Cerebellar nuclear complex (tissue), 1 donor: ENCODE results near the gene NRCAM.
"Not testable (repeated sequence)": the region's sequence is repeated elsewhere in the genome, so short reads cannot be mapped to it uniquely, and the experiment has no call there.

ENCODE experiments used
- DNase-seq, 2 experiments: peaks; one replicate each; lab custom pipeline; 2025; lab: John Stamatoyannopoulos, UW

The NRCAM gene

DNA sequence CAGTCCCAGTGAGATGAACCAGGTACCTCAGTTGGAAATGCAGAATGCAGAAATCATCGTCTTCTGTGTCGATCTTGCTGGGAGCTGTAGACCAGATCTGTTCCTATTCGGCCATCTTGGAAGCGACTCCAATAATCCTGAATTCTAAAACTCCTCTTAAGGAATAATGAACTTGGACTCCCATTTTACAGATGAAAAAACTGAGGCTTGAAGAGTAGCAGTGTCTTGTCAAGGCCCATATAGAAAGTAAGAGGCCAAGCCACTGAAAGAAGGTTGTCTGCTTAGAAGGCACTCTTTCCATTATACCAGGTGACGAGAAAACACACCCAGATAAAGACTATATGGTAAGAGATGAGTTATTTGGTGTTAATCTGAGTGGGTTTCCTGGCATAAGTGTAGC, 177.5 kb downstream of the NRCAM start:
- no peak for DNase-seq

DNA sequence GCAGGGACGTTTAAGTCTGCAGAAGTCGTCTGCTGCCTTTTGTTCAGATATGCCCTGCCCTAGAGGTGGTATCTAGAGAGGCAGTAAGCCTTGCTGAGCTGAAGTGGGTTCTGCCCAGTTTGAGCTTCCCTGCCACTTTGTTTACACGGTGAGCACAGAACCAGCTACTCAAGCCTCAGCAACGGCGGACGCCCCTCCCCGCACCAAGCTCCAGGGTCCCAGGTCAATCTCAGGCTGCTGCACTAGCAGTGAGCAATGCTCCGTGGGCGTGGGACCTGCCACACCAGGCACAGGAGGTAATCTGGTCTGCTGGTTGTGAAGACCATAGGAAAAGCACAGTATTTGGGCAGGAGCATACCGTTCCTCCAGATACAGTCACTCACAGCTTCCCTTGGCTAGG, 178.0 kb downstream of the NRCAM start:
- no peak for DNase-seq

DNA sequence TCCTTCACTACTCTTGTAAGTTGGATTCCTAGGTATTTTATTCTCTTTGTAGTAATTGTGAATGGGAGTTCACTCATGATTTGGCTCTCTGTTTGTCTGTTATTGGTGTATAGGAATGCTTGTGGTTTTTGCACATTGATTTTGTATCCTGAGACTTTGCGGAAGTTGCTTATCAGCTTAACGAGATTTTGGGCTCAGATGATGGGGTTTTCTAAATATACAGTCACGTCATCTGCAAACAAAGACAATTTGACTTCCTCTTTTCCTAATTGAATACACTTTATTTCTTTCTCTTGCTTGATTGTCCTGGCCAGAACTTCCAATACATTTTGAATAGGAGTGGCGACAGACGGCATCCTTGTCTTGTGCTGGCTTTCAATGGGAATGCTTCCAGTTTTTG, 181.8 kb downstream of the NRCAM start:
- not testable (repeated sequence) for DNase-seq

DNA sequence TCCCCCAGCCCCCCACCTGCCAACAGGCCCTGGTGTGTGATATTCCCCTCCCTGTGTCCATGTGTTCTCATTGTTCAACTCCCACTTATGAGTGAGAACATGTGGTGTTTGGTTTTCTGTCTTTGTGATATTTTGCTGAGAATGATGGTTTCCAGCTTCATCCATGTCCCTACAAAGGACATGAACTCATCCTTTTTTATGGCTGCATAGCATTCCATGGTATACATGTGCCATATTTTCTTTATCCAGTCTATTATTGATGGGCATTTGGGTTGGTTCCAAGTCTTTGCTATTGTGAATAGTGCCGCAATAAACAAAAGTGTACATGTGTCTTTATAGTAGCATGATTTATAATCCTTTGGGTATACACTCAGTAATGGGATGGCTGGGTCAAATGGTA, 183.3 kb downstream of the NRCAM start:
- not testable (repeated sequence) for DNase-seq

DNA sequence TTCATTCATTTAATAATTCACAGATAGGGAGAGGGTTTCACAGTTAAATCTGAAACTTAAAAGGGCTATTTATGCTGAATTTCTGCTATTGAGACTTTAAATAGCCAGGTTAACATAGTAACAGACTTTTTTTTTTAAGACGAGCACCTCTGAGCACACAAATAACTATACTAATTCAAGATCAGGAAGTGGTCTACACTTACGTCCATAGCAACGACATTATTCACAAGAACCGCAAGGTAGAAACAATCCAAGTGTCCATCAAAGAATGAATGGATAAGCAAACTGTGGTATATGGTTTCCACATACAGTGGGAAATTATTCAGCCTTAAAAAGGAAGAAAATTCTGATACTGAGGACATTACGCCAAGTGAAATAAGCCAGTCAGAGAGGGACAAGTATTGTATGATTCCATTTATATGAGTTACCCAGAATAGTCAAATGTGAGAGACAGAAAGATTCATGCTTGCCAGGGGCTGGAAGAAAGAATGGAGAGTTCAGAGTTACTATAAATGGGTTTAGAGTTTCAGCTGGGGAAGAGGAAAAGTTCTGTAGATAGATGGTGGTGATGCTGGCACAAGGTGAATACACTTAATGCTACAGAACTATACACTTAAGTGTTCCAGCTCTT, 185.7 kb downstream of the NRCAM start:
- no peak for DNase-seq

DNA sequence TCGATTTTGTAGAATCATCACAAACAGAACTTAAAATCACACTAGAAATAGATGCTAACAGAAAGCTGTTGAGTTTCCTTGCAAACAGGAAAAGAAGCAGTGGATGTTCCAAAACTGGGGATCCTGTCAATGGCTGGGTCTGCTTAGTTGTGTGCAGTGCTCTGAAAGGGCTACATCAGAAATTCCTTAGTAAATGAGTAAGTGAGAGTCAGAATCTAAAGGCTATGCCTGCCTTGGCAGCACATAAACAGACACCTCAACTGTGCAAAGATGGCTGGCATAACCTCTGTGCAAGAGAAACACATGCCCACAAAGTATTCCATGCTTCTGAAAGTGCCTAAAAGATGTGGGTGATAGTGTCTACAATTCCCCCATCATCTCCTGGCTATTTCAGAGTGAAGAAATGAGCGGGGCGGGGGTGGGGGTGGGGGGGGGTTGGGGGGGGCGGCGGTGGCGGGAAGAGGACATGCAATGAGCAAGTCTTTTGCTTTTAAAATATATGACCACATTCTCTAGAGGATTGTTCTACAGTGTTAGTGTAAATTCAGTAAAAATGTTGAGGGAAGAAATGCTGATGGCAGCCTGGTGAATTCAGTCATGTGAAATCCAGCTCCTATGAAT, 187.9 kb downstream of the NRCAM start:
- no peak for DNase-seq

DNA sequence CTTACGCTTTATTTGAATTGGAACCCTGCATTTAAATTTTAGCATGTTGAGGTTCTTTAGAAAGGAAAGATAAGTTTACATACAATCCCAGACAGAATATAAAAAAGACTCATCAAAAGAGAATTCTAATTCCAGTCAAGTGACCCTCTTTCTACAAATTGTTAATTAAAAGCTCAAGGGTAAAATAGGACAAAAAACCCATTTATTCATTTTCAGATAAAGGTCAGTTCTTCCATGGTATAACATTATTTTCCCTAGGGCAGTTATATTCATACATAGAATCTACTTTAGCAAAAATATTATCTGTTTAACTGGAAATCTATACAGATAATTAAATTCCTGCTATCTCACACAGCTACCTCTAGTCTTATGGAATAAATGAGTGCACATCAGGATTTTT, 188.6 kb downstream of the NRCAM start:
- DNase-seq: no peak

DNA sequence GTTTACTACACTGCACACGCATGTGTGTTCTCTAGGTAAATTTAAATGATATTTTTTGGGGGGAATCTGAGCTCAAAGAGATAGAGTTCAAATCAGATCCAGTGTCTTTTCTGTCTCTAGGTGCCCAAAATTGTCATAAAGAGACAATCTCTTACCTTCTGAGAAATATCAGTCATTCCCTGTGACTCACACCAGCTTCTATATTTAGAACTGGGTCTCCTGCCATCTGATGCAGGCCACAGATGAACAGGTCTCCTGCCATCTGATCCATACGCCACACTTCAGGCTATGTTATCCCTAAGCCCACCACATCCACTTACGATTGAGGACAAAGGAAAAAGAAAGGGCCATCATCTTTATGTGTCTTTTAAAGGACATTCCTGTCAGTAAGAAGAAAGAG, 189.7 kb downstream of the NRCAM start:
- DNase-seq: no peak

DNA sequence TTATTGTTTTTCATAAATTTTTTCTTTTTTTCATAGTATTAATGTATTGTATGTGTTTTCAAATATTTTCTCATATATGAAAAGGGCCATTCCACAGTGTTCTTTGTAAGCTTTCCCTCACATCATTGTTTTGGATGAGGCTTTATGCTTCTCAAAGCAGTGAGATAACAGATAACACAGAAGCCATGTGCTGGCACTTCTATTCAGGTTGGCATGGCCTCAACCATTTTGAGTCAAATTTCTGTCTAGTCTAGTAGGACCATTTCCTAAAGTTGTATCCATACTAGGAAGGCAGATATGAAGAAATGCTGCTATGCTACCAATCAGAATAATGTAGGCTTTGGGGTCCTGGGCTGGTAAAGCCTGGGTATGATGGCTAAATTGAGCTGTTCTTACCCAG, 190.2 kb downstream of the NRCAM start:
- no peak for DNase-seq

DNA sequence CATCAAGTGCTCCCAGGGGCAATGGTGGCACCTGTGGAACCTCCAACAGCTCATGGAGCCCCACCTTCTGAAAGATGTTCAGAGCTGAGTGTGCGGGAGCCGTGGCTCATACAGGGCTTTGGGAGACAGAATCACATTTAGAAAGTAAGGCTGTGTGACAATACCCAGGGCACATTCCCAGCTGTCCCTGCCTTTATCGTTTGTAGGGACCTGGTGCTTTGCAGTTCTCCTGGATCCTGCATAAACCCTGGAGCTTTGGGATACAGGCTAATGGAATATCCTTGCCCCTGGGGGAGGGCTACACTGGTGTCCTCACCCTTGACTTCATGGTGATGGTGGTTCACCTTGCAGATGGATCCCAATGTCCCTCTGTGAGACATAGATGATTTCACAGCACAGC, 191.2 kb downstream of the NRCAM start:
- no peak for DNase-seq

DNA sequence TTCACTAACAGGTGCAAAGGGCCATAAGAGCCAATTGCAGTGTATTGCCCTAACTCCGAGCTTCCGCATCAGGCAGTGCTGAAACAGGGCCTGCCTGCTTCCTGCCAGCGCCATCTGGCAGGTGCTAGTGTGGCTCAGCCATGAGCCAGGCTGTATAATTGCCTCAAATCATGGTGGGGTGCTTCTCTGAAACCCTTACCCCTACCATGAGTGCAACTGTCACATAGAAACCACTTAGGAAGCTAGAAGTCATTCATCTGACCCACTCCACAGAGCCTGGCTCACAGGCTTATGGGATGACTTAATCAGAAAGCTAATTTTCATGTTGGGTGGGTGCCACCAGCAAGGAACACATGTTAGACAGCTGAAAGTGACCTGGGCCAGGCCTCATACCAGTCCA, 192.8 kb downstream of the NRCAM start:
- DNase-seq: peak; percentile 24 to 50

DNA sequence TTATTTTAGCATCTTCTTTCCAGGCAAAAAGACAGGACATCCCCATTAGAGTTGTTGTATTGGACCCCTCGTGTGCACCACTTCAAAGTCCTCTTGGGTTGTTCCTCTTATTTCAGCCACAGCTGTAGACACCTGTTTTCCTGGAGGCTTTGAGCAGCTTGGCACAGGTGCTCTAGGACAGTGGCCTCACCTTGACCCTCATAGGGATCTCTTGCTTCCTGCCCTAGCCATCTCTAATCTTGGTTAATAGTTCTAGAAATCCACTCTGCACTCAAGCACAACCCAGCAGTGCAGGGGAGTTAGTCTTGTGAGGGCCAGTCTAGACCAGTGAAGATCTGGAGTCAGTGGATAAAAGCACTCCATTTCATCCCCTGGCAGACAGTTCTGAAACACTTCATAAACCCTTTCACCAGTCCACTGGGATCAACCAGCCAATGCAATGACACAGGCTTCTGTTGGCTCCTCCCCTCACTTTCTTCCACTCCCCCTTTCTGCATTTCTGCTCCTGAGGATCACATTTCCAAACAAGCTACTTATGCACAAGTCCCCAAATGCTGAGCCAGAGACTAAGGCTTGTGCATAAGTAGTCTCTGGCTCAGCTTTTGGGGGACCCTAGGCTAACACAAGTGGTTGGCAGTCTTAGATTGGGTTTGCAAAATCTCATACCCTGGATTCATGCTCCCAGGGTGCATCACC, 194.5 kb downstream of the NRCAM start:
- no peak for DNase-seq

DNA sequence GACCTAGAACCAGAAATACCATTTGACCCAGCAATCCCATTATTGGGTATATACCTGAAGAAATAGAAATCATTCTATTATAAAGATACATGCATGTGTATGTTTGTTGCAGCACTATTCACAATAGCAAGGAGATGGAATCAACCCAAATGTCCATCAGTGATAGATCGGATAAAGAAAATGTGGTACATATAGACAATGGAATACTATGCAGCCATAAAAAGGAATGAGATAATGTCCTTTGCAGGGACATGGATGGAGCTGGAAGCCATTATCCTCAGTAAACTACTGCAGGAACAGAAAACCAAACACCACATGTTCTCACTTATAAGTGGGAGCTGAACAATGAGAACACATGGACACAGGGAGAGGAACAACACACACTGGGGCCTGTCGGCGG, 196.8 kb downstream of the NRCAM start:
- DNase-seq: not testable (repeated sequence)

DNA sequence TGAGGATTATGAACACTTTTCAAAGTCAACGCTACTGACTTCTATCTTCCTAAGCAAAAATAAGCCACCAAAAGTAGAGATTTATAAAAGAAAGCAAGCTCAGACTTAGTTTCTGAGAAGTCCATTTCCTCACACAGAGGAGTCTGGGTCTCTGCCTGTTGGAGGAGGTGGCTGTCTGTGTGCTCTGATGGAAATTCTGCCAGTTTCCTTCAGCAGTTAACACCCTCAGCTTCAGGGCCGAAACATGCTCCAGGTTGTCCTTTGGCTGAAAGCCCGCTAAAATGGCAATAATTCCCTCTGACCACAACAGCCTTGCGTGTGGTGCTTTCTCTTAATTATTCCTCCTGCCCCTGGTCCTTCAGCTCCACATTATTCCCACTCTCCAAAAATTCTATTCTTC, 198.3 kb downstream of the NRCAM start:
- DNase-seq: no peak

DNA sequence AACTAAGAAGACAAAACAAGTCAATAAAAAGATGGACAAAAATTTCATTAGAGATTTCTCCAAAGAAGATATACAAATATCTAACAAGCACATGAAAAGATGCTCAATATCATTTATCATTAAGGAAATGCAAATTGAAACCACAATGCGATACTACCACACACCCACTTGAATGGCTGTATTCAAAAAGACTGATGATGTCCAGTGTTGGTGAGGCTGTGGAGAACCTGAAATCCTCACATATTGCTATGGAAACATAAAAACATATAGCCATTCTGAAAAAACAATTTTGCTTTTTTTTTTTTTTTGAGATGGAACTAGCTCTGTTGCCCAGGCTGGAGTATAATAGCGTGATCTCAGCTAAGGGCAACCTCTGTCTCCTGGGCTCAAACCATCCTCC, 202.0 kb downstream of the NRCAM start:
- no peak for DNase-seq

DNA sequence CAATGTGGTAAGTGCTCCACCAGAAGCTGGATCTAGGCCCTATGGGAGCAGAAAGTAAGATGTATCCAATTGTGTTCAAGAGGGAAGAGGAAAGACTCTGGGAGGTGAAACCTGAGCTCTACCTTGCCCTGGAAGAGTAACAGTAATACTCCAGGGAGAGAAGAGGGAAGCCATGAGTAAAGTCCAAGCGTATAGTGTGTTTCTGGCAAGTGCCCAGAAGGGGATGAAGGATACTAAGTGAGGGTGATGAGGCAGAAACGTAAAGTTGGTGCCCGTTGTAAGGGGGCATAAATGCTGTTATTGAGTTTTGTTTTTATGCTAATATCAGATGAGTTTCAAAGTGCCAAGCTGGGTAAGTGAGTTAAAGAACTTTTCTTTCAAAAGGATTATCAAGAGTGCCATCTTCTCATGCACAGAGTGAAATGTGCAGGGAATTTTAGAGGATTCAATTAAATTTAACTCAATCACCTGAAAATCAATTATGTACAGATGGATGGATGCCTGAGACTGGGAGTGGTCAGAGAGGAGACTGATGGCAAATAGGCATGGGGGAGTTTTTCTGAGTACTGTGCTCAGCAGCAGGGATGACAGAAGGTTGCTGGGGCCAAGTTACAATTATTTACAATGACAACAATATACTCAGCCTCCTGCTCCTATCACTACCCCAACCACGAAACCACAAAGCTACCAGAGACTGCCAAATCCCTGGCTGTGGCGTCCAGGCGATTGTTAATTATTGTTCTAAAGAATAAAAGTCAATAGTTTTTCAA, 202.8 kb downstream of the NRCAM start:
- no peak for DNase-seq

DNA sequence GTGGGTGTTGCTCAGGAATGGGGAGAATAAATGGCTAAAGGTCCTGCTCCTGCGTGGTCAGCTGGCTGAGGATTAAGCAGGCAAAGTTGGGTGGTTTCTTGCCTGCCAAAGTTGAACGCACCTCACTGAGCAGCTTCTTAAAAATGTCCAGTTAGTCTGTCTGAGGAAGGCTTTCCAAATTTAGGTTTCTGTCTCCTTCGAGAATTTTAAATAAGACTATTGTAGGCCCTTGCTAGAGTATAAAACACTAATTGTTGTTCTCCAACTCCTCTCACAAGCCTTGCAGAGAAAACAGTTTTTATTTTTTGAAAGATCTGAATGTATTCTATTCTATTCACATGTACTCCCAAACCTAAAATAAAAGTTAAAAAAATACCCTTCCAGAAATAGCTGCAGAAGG, 204.1 kb downstream of the NRCAM start:
- no peak for DNase-seq

DNA sequence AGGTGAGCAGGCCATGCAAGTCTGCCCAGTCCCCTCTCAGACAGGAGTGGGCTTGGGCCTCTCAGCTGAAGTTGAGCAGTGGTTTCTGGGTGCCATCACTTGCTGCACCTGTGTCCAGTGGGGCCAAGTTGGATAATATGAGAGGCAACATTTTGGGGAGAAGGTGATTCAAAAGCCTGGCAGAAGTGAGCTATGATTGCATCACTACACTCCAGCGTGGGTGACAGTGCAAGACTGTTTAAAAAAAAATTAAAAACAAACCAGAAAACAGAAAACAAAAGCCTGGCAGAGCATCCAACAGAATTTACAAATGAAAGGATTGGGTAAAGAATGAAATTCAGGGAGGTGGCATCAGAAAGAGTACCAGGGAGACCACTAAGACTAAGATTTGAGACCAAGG, 204.5 kb downstream of the NRCAM start:
- no peak for DNase-seq

DNA sequence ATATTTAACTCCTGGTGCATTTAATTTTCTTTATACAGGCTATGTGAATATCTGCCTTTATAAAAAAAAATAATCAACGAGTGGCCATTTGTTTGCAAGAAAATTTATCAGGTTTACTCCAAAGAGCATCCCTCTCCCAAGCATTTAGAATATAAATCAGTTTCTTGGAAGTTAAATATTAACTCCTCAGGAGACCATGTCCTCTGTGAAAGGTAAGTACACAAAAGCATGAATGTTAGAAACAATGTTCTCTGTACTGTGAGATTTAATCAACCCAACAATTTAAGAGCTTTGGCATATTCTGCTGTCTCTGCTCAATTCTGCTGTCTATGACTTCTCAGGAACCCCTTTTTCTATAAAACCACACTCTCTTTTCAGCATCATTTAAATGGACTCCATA, 206.8 kb downstream of the NRCAM start:
- DNase-seq: no peak

DNA sequence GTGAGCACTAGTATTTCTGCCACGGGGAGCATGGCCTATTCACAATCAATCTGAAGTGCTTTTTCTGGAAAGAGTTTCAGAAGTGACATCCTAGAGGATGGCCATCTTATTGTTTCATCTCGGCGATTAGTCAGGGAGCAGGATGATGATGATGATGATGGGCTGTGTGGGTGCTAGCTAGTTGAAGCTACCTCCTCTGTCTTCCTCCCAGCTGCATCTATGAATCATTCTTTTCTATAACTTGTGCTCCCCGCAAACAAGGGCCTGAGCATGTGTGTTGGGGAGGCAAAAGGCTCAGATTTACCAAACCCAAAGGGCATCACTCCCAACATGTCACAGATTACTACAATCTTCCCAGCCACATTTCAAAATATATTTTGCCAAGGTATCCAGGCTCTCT, 207.4 kb downstream of the NRCAM start:
- DNase-seq: no peak

DNA sequence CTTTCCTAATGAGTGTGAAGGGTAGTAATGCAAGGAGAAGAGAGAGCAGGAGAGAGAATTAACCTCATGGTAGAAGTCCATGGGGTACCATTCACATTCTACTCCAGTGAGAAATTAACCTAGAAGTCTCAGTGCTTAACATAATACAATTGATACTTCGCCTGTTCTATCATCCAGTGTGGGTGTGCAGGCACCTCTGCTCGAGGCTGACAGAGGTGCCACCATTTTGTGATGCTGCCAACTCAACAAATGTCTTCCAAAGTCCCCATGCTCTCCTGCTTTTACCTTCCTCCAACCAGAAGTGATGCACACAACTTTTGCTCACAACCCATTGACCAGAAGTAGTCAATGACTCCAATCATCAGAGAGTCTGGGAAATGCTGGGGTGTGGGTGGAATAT, 207.8 kb downstream of the NRCAM start:
- DNase-seq: no peak

DNA sequence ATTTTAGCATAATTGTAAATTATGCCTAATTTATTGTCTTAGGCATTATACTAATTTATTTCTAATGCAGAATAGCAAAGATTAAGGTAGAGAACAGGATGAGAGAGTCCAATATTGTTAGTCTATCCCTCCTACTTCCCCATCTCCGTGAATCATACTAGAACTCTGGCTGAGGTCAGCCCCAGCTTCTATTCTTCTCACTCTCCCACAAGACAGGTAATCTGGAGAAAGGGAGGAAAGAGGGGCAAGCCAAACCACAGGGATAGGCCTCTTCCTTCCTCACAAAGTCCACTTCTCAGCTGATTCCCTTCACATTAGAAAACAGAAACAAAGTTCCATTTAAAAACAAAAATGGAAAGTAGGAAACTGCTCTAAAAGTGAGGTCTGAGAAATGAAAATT, 208.6 kb downstream of the NRCAM start:
- DNase-seq: no peak
